ENCODE data around the gene FBXW11. TPM values are rescaled to one million over a fixed set of nuclear protein-coding genes. Genes with fewer than 3 reads are reported as not detected.

Gene FBXW11
- polyA plus RNA-seq, 1 donor (not counting 4 experiments of a cell fraction or from before 2014, with no cell fraction given), result 48.4 TPM

GRCh38 chr5:172052450-172053236 is 46.2 kb upstream of the FBXW11 start:
- Histone ChIP-seq H3K79me2 (ENCODE audit: control insufficient read depth, insufficient read depth, low read length) (no peaks in the 10 kb centered on the region), H3K36me3 (ENCODE audit: control insufficient read depth in 2 of 2, extremely low read depth in 1 of 2, insufficient read depth in 2 of 2, low read length in 2 of 2) (peaks cover 27 to 45% of the 10 kb centered on the region in 2 experiments), H3K27ac (ENCODE audit: control insufficient read depth, insufficient read depth, low read length) (no peak overlapping the region), H4K20me1 (ENCODE audit: control insufficient read depth, extremely low read depth, insufficient read depth, low read length) (no peaks in the 10 kb centered on the region), H2AFZ (ENCODE audit: control insufficient read depth, low read length) (no peak overlapping the region), H3K9me1 (ENCODE audit: control insufficient read depth, extremely low read depth, insufficient read depth, low read length) (no peaks in the 10 kb centered on the region), H3K9ac (ENCODE audit: control insufficient read depth, extremely low read depth, insufficient read depth, low read length) (no peak overlapping the region), H3K4me2 (ENCODE audit: control insufficient read depth, extremely low read depth, insufficient read depth, low read depth, low read length) (no peak overlapping the region), H3K9me3 (ENCODE audit: control insufficient read depth, low read depth, low read length) (no peaks in the 10 kb centered on the region), H3K27me3 (ENCODE audit: control insufficient read depth, extremely low read depth, insufficient read depth, low read length) (no peaks in the 10 kb centered on the region), H3K4me3 (ENCODE audit: control insufficient read depth in 2 of 3, extremely low read depth in 1 of 3, insufficient read depth in 2 of 3, low read depth in 1 of 3, low read length in 3 of 3) (no peak overlapping the region), H3K4me1 (ENCODE audit: control insufficient read depth, extremely low read depth, insufficient read depth, low read length) (no peaks in the 10 kb centered on the region)
- TF ChIP-seq, protein P1, sequence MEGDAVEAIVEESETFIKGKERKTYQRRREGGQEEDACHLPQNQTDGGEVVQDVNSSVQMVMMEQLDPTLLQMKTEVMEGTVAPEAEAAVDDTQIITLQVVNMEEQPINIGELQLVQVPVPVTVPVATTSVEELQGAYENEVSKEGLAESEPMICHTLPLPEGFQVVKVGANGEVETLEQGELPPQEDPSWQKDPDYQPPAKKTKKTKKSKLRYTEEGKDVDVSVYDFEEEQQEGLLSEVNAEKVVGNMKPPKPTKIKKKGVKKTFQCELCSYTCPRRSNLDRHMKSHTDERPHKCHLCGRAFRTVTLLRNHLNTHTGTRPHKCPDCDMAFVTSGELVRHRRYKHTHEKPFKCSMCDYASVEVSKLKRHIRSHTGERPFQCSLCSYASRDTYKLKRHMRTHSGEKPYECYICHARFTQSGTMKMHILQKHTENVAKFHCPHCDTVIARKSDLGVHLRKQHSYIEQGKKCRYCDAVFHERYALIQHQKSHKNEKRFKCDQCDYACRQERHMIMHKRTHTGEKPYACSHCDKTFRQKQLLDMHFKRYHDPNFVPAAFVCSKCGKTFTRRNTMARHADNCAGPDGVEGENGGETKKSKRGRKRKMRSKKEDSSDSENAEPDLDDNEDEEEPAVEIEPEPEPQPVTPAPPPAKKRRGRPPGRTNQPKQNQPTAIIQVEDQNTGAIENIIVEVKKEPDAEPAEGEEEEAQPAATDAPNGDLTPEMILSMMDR (optimal IDR thresholded peaks at IDR 0.05 in 1 of 3, IDR thresholded peaks at IDR 0.05 in 1 of 3, conservative IDR thresholded peaks at IDR 0.05 in 1 of 3; ENCODE audit: extremely low read depth in 1 of 3, insufficient read depth in 2 of 3, low read length in 3 of 3), result no peak
- TF ChIP-seq EZH2 (IDR thresholded peaks at IDR 0.05; ENCODE audit: low read length), result no peak
- DNase-seq (ENCODE audit: low read depth, low spot score) (no peak), FAIRE-seq (no peak)
- dilution Hi-C loops (cut with MboI; ENCODE audit: extremely low pct_ligation_motif_present, low sequenced_read_pairs), result no loop called here

DNA sequence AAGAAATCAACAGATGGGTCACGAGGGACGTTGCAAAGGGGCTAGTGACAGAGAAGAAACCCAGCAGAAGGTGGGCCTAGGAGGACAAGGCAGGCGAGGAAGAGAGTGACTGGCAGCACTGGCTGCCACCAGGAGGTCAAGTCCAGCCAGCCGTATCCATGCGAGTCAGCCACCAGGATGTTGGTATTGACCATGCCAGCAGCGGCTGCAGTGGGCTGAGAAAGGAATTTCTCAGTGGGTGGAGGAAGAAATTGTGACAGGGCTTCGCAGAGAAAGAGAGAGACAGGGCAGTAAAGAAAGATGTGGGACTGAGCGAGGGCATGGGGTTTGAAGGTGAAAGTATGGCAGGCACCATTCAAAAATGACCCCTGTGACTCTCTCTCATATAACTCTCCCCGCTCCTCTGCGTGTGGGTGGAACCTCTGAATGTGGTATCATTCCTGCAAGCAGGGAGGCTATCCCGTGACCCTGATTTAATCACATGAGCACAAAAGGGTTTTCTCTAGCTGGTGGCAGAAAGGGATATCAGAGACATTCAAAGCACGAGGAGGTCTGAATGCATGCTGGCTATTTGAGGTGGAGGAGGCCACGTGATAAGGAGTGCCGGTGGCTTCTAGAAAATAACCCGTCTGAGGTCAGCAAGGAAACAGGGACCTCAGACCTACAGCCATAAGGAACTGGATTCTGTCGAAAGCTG is 45.4 kb upstream of the FBXW11 start:
- H3K79me2 ChIP-seq (ENCODE audit: control insufficient read depth, insufficient read depth, low read length), result no peaks in the 10 kb centered on the region
- FAIRE-seq (no peak), DNase-seq (ENCODE audit: low read depth, low spot score) (no peak)
- H3K9me3 ChIP-seq (ENCODE audit: control insufficient read depth, low read depth, low read length), result no peaks in the 10 kb centered on the region
- no peak for TF ChIP-seq EZH2 (IDR thresholded peaks at IDR 0.05; ENCODE audit: low read length)
- TF ChIP-seq, protein P1 (optimal IDR thresholded peaks at IDR 0.05 in 1 of 3, IDR thresholded peaks at IDR 0.05 in 1 of 3, conservative IDR thresholded peaks at IDR 0.05 in 1 of 3; ENCODE audit: extremely low read depth in 1 of 3, insufficient read depth in 2 of 3, low read length in 3 of 3), result no peak
- no peaks in the 10 kb centered on the region for H3K27me3 ChIP-seq (ENCODE audit: control insufficient read depth, extremely low read depth, insufficient read depth, low read length)
- H3K9ac ChIP-seq (ENCODE audit: control insufficient read depth, extremely low read depth, insufficient read depth, low read length), result no peak overlapping the region
- dilution Hi-C loops (cut with MboI; ENCODE audit: extremely low pct_ligation_motif_present, low sequenced_read_pairs), result no loop called here
- no peak overlapping the region for H3K27ac ChIP-seq (ENCODE audit: control insufficient read depth, insufficient read depth, low read length)
- H3K4me3 ChIP-seq (ENCODE audit: control insufficient read depth in 2 of 3, extremely low read depth in 1 of 3, insufficient read depth in 2 of 3, low read depth in 1 of 3, low read length in 3 of 3), result no peak overlapping the region
- H3K36me3 ChIP-seq (ENCODE audit: control insufficient read depth in 2 of 2, extremely low read depth in 1 of 2, insufficient read depth in 2 of 2, low read length in 2 of 2), result peaks cover 27 to 42% of the 10 kb centered on the region in 2 experiments
- H3K4me2 ChIP-seq (ENCODE audit: control insufficient read depth, extremely low read depth, insufficient read depth, low read depth, low read length), result no peak overlapping the region
- H3K9me1 ChIP-seq (ENCODE audit: control insufficient read depth, extremely low read depth, insufficient read depth, low read length), result no peaks in the 10 kb centered on the region
- no peak overlapping the region for H2AFZ ChIP-seq (ENCODE audit: control insufficient read depth, low read length)
- H4K20me1 ChIP-seq (ENCODE audit: control insufficient read depth, extremely low read depth, insufficient read depth, low read length), result no peaks in the 10 kb centered on the region
- H3K4me1 ChIP-seq (ENCODE audit: control insufficient read depth, extremely low read depth, insufficient read depth, low read length), result no peaks in the 10 kb centered on the region

All from keratinocyte (primary cell).